ENCODE data around the gene DYNC2H1. TPM values are rescaled to one million over a fixed set of nuclear protein-coding genes. Genes with fewer than 3 reads are reported as not detected.
"Not testable (repeated sequence)": the region's sequence is repeated elsewhere in the genome, so short reads cannot be mapped to it uniquely, and the experiment has no call there.

The DYNC2H1 gene
- total RNA-seq, 4 donors from 2014 or later, result 4.7 to 14.0 (median 8.1) TPM

GRCh38 chr11:103125462-103125861 lies 16.2 kb downstream of the DYNC2H1 start:
- Histone ChIP-seq H3K4me1 (no peaks in the 10 kb centered on the region), H3K36me3 (peaks cover 0 to 4% (median 0%) of the 10 kb centered on the region in 3 donors), H3K27ac (no peak overlapping the region), H3K27me3 (no peaks in the 10 kb centered on the region), H3K4me3 (no peak overlapping the region), H3K9me3 (no peaks in the 10 kb centered on the region)
- DNase-seq, result no peak
- TF ChIP-seq CTCF (IDR thresholded peaks at IDR 0.05), result no peak
- TF ChIP-seq POLR2A (IDR thresholded peaks at IDR 0.05), result no peak

GRCh38 chr11:103141986-103142385 lies 32.8 kb downstream of the DYNC2H1 start:
- H3K36me3 ChIP-seq, H3K4me1 ChIP-seq, H3K4me3 ChIP-seq, H3K27ac ChIP-seq, H3K9me3 ChIP-seq, DNase-seq, H3K27me3 ChIP-seq: not testable (repeated sequence)

GRCh38 chr11:103147627-103148026 lies 38.4 kb downstream of the DYNC2H1 start:
- H3K4me3 ChIP-seq, result no peak overlapping the region
- H3K4me1 ChIP-seq, result no peaks in the 10 kb centered on the region
- H3K36me3 ChIP-seq, result peaks cover 0 to 4% (median 0%) of the 10 kb centered on the region in 3 donors
- no peak overlapping the region for H3K27ac ChIP-seq
- H3K27me3 ChIP-seq, result no peaks in the 10 kb centered on the region
- H3K9me3 ChIP-seq, result no peaks in the 10 kb centered on the region
- DNase-seq, result no peak
- TF ChIP-seq POLR2A (IDR thresholded peaks at IDR 0.05) (no peak), CTCF (IDR thresholded peaks at IDR 0.05) (no peak)

- Histone ChIP-seq H3K4me1 (no peaks in the 10 kb centered on the region), H3K36me3 (peaks cover 0 to 10% (median 2%) of the 10 kb centered on the region in 3 donors), H3K4me3 (no peak overlapping the region), H3K27me3 (no peaks in the 10 kb centered on the region), H3K27ac (no peak overlapping the region), H3K9me3 (no peaks in the 10 kb centered on the region)
- no peak for DNase-seq
- TF ChIP-seq POLR2A (IDR thresholded peaks at IDR 0.05) (no peak), CTCF (IDR thresholded peaks at IDR 0.05) (no peak)
Observed at GRCh38 chr11:103157542-103157941, 48.3 kb downstream of the DYNC2H1 start.

- DNase-seq, result no peak
- Histone ChIP-seq H3K27ac (no peak overlapping the region), H3K4me3 (no peak overlapping the region), H3K27me3 (no peaks in the 10 kb centered on the region), H3K36me3 (peaks cover 0 to 4% (median 0%) of the 10 kb centered on the region in 3 donors), H3K9me3 (no peaks in the 10 kb centered on the region), H3K4me1 (no peaks in the 10 kb centered on the region)
- TF ChIP-seq POLR2A (IDR thresholded peaks at IDR 0.05) (no peak), CTCF (IDR thresholded peaks at IDR 0.05) (no peak)
Observed at GRCh38 chr11:103164093-103164796, 55.0 kb downstream of the DYNC2H1 start.

- TF ChIP-seq POLR2A (IDR thresholded peaks at IDR 0.05) (no peak), CTCF (IDR thresholded peaks at IDR 0.05) (no peak)
- no peaks in the 10 kb centered on the region for H3K27me3 ChIP-seq
- H3K9me3 ChIP-seq, result no peaks in the 10 kb centered on the region
- H3K36me3 ChIP-seq, result peaks cover 0 to 4% (median 0%) of the 10 kb centered on the region in 3 donors
- H3K4me1 ChIP-seq, result no peaks in the 10 kb centered on the region
- no peak overlapping the region for H3K4me3 ChIP-seq
- no peak for DNase-seq
- H3K27ac ChIP-seq, result no peak overlapping the region
Observed at GRCh38 chr11:103167166-103167565, 57.9 kb downstream of the DYNC2H1 start.

Measured in Peyer's patch (tissue), 4 donors.